Measurements from ENCODE around the gene PATJ.

PATJ gene

GRCh38 chr1:62187548-62187947 is 445.3 kb downstream of the PATJ start:
- TF ChIP-seq CTCF (IDR thresholded peaks at IDR 0.05; ENCODE audit: low read depth, low read length) = no peak

GRCh38 chr1:62188111-62188510 is 445.8 kb downstream of the PATJ start:
- no peak for DNase-seq (ENCODE audit: extremely low read depth, low read depth)
- no peak for TF ChIP-seq CTCF (IDR thresholded peaks at IDR 0.05; ENCODE audit: low read depth, low read length)

More at GRCh38 chr1:62187548-62187947, 445.3 kb downstream of the PATJ start:
- no peak for DNase-seq (ENCODE audit: extremely low read depth, low read depth)

- DNase-seq (ENCODE audit: extremely low read depth, low read depth) = no peak
- no peak for TF ChIP-seq CTCF (IDR thresholded peaks at IDR 0.05; ENCODE audit: low read depth, low read length)
Observed at GRCh38 chr1:62194651-62195544, 452.6 kb downstream of the PATJ start, which contains the start of gene L1TD1. TSS of gene L1TD1 (plus strand) at chr1:62194849. CDS start at chr1:62206629, 11,780 bp downstream.

- no peak for DNase-seq (ENCODE audit: extremely low read depth, low read depth)
- no peak for TF ChIP-seq CTCF (IDR thresholded peaks at IDR 0.05; ENCODE audit: low read depth, low read length)
Observed at GRCh38 chr1:62196086-62196690, 453.9 kb downstream of the PATJ start.

- TF ChIP-seq CTCF (IDR thresholded peaks at IDR 0.05; ENCODE audit: low read depth, low read length) = no peak
- no peak for DNase-seq (ENCODE audit: extremely low read depth, low read depth)
Observed at GRCh38 chr1:62198069-62198780, 455.9 kb downstream of the PATJ start.

GRCh38 chr1:62198781-62199125 is 456.5 kb downstream of the PATJ start:
- no peak for DNase-seq (ENCODE audit: extremely low read depth, low read depth)
- TF ChIP-seq CTCF (IDR thresholded peaks at IDR 0.05; ENCODE audit: low read depth, low read length) = no peak

GRCh38 chr1:62207187-62207586 is 464.9 kb downstream of the PATJ start:
- no peak for DNase-seq (ENCODE audit: extremely low read depth, low read depth)
- TF ChIP-seq CTCF (IDR thresholded peaks at IDR 0.05; ENCODE audit: low read depth, low read length) = no peak

Measured in AG09319 (cell line).